Measurements from ENCODE around the gene TSPY8.
"Not testable (repeated sequence)": the region's sequence is repeated elsewhere in the genome, so short reads cannot be mapped to it uniquely, and the experiment has no call there.

The TSPY8 gene

GRCh38 chrY:9357497-9357896, at the start of gene TSPY8:
TSPY8 (plus strand) TSS chrY:9357797; CDS start chrY:9357843, 46 bp downstream.
- not testable (repeated sequence) for DNase-seq (ENCODE audit: low spot score)

DNA sequence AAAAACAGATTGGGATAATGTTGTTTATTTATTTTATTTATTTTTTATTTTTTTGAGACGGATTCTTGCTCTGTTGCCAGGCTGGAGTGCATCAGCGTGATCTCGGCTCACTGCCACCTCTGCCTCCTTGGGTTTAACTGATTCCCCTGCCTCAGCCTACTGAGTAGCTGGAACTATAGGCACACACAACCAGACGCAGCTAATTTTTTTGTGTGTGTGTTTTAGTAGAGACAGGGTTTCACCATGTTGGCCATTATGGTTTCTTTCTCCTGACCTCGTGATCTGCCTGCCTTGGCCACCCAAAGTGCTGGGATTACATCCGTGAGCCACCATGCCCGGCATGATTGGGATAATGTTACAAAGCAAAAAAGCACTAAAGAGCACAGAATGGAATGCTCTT, 36.6 kb upstream of the TSPY8 start:
- no peak for DNase-seq (ENCODE audit: low spot score)

DNA sequence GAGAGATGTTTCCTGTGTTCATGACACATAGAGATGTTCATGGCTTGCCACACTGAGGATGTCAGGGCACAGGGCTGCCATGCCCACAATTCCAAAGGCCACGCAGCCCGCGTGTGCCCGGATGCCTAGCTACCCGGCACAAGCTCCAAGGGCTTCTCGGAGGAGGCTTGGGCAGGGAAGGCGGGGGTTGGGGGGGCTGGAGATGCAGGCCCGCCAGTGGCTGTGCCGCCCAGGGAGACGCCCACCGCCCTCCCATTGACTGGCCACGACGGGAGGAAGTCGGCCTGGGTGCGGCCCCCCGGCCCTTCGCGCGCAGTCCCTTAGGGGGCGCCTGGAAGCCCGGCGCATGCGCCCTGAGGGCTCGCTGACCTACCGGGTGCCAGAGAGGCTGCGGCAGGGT, 20.4 kb upstream of the TSPY8 start, which contains the start of gene TSPY4:
TSPY4 (plus strand) TSS at position 301 of the 400 bp plus-strand sequence; CDS start at position 347, 46 bp downstream.
- not testable (repeated sequence) for DNase-seq (ENCODE audit: low spot score)

DNA sequence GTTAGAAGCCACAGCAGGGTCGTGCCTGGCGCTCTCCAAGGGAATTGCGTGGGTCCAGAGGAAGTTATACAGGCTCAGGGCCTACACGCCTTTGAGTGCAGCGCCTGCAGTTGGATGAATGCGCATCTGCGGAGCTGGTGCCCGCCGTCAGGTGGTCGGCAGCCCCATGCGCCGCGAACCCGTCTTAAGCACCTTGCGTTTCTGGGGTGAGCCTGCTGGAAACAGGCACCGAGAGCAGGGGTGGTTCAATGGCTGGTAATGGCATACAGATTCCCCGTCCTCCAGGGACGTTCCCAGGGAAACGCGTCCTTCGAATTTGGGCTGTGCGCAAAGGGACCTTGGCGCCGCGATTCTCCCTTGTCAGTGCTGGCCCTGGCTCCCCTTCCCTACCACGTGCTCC, 38.9 kb downstream of the TSPY8 start:
- not testable (repeated sequence) for DNase-seq (ENCODE audit: low spot score)

DNA sequence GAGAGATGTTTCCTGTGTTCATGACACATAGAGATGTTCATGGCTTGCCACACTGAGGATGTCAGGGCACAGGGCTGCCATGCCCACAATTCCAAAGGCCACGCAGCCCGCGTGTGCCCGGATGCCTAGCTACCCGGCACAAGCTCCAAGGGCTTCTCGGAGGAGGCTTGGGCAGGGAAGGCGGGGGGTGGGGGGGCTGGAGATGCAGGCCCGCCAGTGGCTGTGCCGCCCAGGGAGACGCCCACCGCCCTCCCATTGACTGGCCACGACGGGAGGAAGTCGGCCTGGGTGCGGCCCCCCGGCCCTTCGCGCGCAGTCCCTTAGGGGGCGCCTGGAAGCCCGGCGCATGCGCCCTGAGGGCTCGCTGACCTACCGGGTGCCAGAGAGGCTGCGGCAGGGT, 40.5 kb downstream of the TSPY8 start, which contains the start of gene TSPY3:
TSPY3 (plus strand) TSS at position 301 of the 400 bp plus-strand sequence; CDS start at position 347, 46 bp downstream.
- DNase-seq (ENCODE audit: low spot score): not testable (repeated sequence)
